Cerebellar cortex (tissue), 1 donor: ENCODE measurements around the gene KCNF1.

ENCODE experiments used
- DNase-seq: peaks from one replicate; pipeline ENCODE4 v3.0.0-alpha.2; 2015; ENCODE audit warnings: low spot score

Gene KCNF1

GRCh38 chr2:10905006-10905861, 6.5 kb upstream of the KCNF1 start:
- no peak for DNase-seq

GRCh38 chr2:10905862-10906143, 5.9 kb upstream of the KCNF1 start:
- no peak for DNase-seq

GRCh38 chr2:10906926-10907625, 4.7 kb upstream of the KCNF1 start:
- DNase-seq = no peak

- no peak for DNase-seq
Measured at GRCh38 chr2:10908195-10908594, 3.5 kb upstream of the KCNF1 start.

- no peak for DNase-seq
Measured at GRCh38 chr2:10909050-10909995, 2.4 kb upstream of the KCNF1 start.

GRCh38 chr2:10909996-10910341, 1.8 kb upstream of the KCNF1 start:
- DNase-seq = no peak

- no peak for DNase-seq
Measured at GRCh38 chr2:10910625-10911024, 1.1 kb upstream of the KCNF1 start.

GRCh38 chr2:10912076-10912731, 470 bp downstream of the KCNF1 start:
- DNase-seq = no peak

- DNase-seq = no peak
Measured at GRCh38 chr2:10912796-10913455, 1.2 kb downstream of the KCNF1 start.

- DNase-seq = no peak
Measured at GRCh38 chr2:10913501-10914271, 2.0 kb downstream of the KCNF1 start.

- no peak for DNase-seq
Measured at GRCh38 chr2:10914272-10914693, 2.5 kb downstream of the KCNF1 start.

GRCh38 chr2:10915236-10915635, 3.5 kb downstream of the KCNF1 start:
- DNase-seq = no peak

- no peak for DNase-seq
Measured at GRCh38 chr2:10915731-10916276, 4.1 kb downstream of the KCNF1 start.

- no peak for DNase-seq
Measured at GRCh38 chr2:10916953-10917352, 5.2 kb downstream of the KCNF1 start.

- no peak for DNase-seq
Measured at GRCh38 chr2:10917927-10918326, 6.2 kb downstream of the KCNF1 start.

- no peak for DNase-seq
Measured at GRCh38 chr2:10918661-10919409, 7.1 kb downstream of the KCNF1 start.

GRCh38 chr2:10919410-10919770, 7.7 kb downstream of the KCNF1 start:
- DNase-seq = no peak

- DNase-seq = no peak
Measured at GRCh38 chr2:10919771-10920621, 8.3 kb downstream of the KCNF1 start.
